ENCODE measurements around the gene E2F6. TPM values are rescaled to one million over a fixed set of nuclear protein-coding genes. Genes with fewer than 3 reads are reported as not detected.

Gene E2F6
- total and polyA plus RNA-seq, 2 of the 13 experiments (the other 11 are each of a cell fraction or from before 2014, with no cell fraction given): 27.3 to 36.0 TPM

DNA sequence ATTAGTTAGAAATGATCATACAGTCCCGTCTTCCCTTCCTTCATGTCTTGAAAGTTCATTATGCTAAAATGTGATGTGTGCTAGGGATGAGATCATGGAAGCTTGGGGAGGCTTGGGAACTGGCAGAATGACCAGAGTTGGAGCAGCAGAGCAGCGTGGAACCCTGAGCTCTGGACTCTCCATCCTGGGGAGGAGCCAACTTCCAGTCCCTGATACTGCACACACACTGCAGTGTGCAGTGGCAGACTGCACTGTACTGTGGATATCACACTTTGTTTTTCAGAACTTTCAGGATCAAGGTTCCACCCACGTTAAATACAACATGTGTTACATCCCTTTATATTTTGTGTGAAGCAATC lies 40.6 kb upstream of the E2F6 start (continued):
- TF ChIP-seq, protein P1, sequence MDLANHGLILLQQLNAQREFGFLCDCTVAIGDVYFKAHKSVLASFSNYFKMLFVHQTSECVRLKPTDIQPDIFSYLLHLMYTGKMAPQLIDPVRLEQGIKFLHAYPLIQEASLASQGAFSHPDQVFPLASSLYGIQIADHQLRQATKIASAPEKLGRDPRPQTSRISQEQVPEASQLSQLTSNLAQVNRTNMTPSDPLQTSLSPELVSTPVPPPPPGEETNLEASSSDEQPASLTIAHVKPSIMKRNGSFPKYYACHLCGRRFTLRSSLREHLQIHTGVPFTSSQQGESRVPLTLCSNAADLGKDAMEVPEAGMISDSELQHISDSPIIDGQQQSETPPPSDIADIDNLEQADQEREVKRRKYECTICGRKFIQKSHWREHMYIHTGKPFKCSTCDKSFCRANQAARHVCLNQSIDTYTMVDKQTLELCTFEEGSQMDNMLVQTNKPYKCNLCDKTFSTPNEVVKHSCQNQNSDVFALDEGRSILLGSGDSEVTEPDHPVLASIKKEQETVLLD (CRISPR knock-in tag; IDR thresholded peaks at IDR 0.05; ENCODE audit: low read depth): no peak
- TF ChIP-seq ZSCAN9 (CRISPR knock-in tag; IDR thresholded peaks at IDR 0.05; ENCODE audit: borderline replicate concordance) (0 out of 2 replicates have a peak, but pooled peaks have one; percentile 29), ZNF101 (CRISPR knock-in tag; IDR thresholded peaks at IDR 0.05; ENCODE audit: borderline replicate concordance, low read depth) (no peak), MXI1 (IDR thresholded peaks at IDR 0.05; ENCODE audit: borderline replicate concordance, low read depth, low read length) (peak; percentile 40; the same call in 1 of the 3 replicates), SMARCE1 (IDR thresholded peaks at IDR 0.05; ENCODE audit: borderline replicate concordance) (no peak), HMGA1 (CRISPR knock-in tag; conservative IDR thresholded peaks at IDR 0.05) (no peak), ZNF83 (CRISPR knock-in tag; IDR thresholded peaks at IDR 0.05; ENCODE audit: borderline replicate concordance) (no peak), ZBTB14 (CRISPR knock-in tag; IDR thresholded peaks at IDR 0.05) (no peak), ZNF672 (CRISPR knock-in tag; IDR thresholded peaks at IDR 0.05) (no peak), ZNF451 (CRISPR knock-in tag; IDR thresholded peaks at IDR 0.05) (no peak), ZNF570 (CRISPR knock-in tag; IDR thresholded peaks at IDR 0.05; ENCODE audit: borderline replicate concordance) (no peak), ZNF580 (CRISPR knock-in tag; IDR thresholded peaks at IDR 0.05; ENCODE audit: borderline replicate concordance, low read depth) (no peak), ZBTB3 (CRISPR knock-in tag; IDR thresholded peaks at IDR 0.05; ENCODE audit: borderline replicate concordance, low read depth) (peak; percentile 99), ZNF646 (CRISPR knock-in tag; IDR thresholded peaks at IDR 0.05) (peak; percentile 82; the same call in 1 of the 2 replicates)
- TF ChIP-seq, protein P2, sequence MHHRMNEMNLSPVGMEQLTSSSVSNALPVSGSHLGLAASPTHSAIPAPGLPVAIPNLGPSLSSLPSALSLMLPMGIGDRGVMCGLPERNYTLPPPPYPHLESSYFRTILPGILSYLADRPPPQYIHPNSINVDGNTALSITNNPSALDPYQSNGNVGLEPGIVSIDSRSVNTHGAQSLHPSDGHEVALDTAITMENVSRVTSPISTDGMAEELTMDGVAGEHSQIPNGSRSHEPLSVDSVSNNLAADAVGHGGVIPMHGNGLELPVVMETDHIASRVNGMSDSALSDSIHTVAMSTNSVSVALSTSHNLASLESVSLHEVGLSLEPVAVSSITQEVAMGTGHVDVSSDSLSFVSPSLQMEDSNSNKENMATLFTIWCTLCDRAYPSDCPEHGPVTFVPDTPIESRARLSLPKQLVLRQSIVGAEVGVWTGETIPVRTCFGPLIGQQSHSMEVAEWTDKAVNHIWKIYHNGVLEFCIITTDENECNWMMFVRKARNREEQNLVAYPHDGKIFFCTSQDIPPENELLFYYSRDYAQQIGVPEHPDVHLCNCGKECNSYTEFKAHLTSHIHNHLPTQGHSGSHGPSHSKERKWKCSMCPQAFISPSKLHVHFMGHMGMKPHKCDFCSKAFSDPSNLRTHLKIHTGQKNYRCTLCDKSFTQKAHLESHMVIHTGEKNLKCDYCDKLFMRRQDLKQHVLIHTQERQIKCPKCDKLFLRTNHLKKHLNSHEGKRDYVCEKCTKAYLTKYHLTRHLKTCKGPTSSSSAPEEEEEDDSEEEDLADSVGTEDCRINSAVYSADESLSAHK (CRISPR knock-in tag; IDR thresholded peaks at IDR 0.05; ENCODE audit: borderline replicate concordance): no peak
- TF ChIP-seq, protein P3, sequence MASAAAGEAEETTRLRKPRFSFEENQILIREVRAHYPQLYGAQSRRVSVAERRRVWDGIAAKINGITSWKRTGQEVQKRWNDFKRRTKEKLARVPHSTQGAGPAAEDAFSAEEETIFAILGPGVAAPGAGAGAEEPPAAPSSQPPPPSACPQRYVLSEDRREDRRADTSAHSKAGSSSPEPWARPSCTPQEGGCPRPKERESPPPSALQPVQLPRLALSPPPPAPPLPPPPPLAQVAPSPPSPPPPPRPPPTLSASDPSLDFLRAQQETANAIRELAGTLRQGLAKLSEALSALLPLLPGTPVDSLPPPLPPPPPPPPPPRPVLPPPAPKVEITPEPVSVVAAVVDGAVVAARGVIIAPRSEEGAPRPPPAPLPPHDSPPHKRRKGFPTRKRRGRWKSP (CRISPR knock-in tag; IDR thresholded peaks at IDR 0.05): no peak; the same call in 1 of the 2 replicates

Measured in HepG2 (cell line).